Ishikawa (cell line): Measurements from ENCODE around the gene CEBPE.

ENCODE experiments used
- CEBPB ChIP-seq: IDR thresholded peaks from 2 replicates; pipeline ENCODE4 v1.6.1; 2012
- CREB1 ChIP-seq: IDR thresholded peaks from 2 replicates; pipeline ENCODE4 v1.6.1; 2012; ENCODE audit warnings: low read depth
- EGR1 ChIP-seq: IDR thresholded peaks from 2 replicates; pipeline ENCODE4 v1.6.1; 2012
- EP300 ChIP-seq: IDR thresholded peaks from 2 replicates; pipeline ENCODE4 v1.6.1; 2012; ENCODE audit warnings: borderline replicate concordance
- FOXM1 ChIP-seq: IDR thresholded peaks from 2 replicates; pipeline ENCODE4 v1.6.1; 2012; ENCODE audit warnings: low read depth, borderline replicate concordance
- MAX ChIP-seq: IDR thresholded peaks from 2 replicates; pipeline ENCODE4 v1.6.1; 2012
- NFIC ChIP-seq: IDR thresholded peaks from 2 replicates; pipeline ENCODE4 v1.6.1; 2012
- RAD21 ChIP-seq: IDR thresholded peaks from 2 replicates; pipeline ENCODE4 v1.6.1; 2012; ENCODE audit warnings: low read depth
- REST ChIP-seq: IDR thresholded peaks from 2 replicates; pipeline ENCODE4 v1.6.1; 2012; ENCODE audit warnings: low read depth, mild to moderate bottlenecking
- TAF1 ChIP-seq: IDR thresholded peaks from 2 replicates; pipeline ENCODE4 v1.6.1; 2012; ENCODE audit warnings: low read depth, mild to moderate bottlenecking
- TCF12 ChIP-seq: IDR thresholded peaks from 2 replicates; pipeline ENCODE4 v1.6.1; 2012; ENCODE audit warnings: low read depth
- TEAD4 ChIP-seq: IDR thresholded peaks from 2 replicates; pipeline ENCODE4 v1.6.1; 2012
- USF1 ChIP-seq: IDR thresholded peaks from 2 replicates; pipeline ENCODE4 v1.6.1; 2012
- YY1 ChIP-seq: IDR thresholded peaks from 2 replicates; pipeline ENCODE4 v1.6.1; 2012; ENCODE audit warnings: low read depth
- ZBTB7A ChIP-seq: IDR thresholded peaks from 2 replicates; pipeline ENCODE4 v1.6.1; 2012; ENCODE audit warnings: low read depth

Gene CEBPE

GRCh38 chr14:23137813-23138535 is 18.9 kb upstream of the CEBPE start:
- no peak for TF ChIP-seq RAD21
- TF ChIP-seq ZBTB7A = no peak
- TF ChIP-seq FOXM1 = no peak
- no peak for TF ChIP-seq EP300
- TF ChIP-seq NFIC = no peak
- TF ChIP-seq REST = no peak
- TF ChIP-seq CREB1 = no peak
- no peak for TF ChIP-seq MAX
- no peak for TF ChIP-seq EGR1
- TF ChIP-seq YY1 = no peak
- TF ChIP-seq TEAD4 = no peak
- no peak for TF ChIP-seq TAF1
- TF ChIP-seq USF1 = no peak

GRCh38 chr14:23137192-23137812 is 18.2 kb upstream of the CEBPE start:
- no peak for TF ChIP-seq TAF1
- no peak for TF ChIP-seq EGR1
- no peak for TF ChIP-seq TCF12
- no peak for TF ChIP-seq REST

- TF ChIP-seq NFIC (no peak), TEAD4 (no peak), YY1 (no peak), CREB1 (no peak), TCF12 (no peak), EP300 (no peak), USF1 (no peak), REST (no peak), MAX (no peak), CEBPB (no peak), EGR1 (no peak), ZBTB7A (no peak), RAD21 (no peak)
Observed at GRCh38 chr14:23136566-23137133, 17.6 kb upstream of the CEBPE start.

- no peak for TF ChIP-seq ZBTB7A
- TF ChIP-seq TCF12 = no peak
- no peak for TF ChIP-seq YY1
Observed at GRCh38 chr14:23132970-23133369, 13.9 kb upstream of the CEBPE start.
